ENCODE data around the gene SPI1. TPM values are rescaled to one million over a fixed set of nuclear protein-coding genes. Genes with fewer than 3 reads are reported as not detected.

The SPI1 gene
- total RNA-seq, 1 experiment from 2014 or later, result 0.22 TPM

DNA sequence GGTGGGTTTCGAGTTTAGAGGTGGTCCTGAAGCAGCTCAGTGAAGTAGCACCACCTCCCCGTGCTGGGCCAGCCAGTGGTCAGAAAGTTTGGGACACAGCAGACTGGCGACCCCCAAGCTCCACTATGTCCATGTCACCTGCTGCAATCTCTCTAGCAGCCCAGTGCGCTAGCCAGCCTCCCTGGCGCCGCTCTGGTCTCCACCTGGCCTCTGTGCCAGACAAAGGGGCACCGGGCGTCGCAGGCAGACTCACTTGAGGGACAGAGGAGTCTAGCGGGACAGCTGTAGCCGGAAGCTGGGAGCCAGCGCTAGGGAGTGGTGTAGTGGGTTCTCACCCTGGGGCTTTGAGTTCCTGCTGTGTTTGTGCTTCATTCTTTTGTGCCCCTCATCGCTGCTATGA, 51.3 kb downstream of the SPI1 start:
- no peaks in the 10 kb centered on the region for H3K79me2 ChIP-seq (ENCODE audit: low read length)
- ChIA-PET POLR2A (ENCODE audit: unreplicated experiment) (no interaction called here), CTCF (no interaction called here)
- no TSS peak for BruUV-seq (replicated peaks)
- DNase-seq, result no peak
- no peaks in the 10 kb centered on the region for H4K20me1 ChIP-seq (ENCODE audit: low read length)
- H3K27me3 ChIP-seq (ENCODE audit: low read length), result no peaks in the 10 kb centered on the region
- no peak for TF ChIP-seq EZH2phosphoT487 (IDR thresholded peaks at IDR 0.05; ENCODE audit: borderline replicate concordance, low read length)
- TF ChIP-seq, protein P1, sequence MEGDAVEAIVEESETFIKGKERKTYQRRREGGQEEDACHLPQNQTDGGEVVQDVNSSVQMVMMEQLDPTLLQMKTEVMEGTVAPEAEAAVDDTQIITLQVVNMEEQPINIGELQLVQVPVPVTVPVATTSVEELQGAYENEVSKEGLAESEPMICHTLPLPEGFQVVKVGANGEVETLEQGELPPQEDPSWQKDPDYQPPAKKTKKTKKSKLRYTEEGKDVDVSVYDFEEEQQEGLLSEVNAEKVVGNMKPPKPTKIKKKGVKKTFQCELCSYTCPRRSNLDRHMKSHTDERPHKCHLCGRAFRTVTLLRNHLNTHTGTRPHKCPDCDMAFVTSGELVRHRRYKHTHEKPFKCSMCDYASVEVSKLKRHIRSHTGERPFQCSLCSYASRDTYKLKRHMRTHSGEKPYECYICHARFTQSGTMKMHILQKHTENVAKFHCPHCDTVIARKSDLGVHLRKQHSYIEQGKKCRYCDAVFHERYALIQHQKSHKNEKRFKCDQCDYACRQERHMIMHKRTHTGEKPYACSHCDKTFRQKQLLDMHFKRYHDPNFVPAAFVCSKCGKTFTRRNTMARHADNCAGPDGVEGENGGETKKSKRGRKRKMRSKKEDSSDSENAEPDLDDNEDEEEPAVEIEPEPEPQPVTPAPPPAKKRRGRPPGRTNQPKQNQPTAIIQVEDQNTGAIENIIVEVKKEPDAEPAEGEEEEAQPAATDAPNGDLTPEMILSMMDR (conservative IDR thresholded peaks at IDR 0.05; ENCODE audit: low read depth, low read length), result no peak
- TF ChIP-seq EZH2 (IDR thresholded peaks at IDR 0.05; ENCODE audit: low read length, unreplicated experiment), result no peak
- no peaks in the 10 kb centered on the region for H3K9me3 ChIP-seq (ENCODE audit: low read length)
- H3K4me2 ChIP-seq (ENCODE audit: low read length), result no peak overlapping the region
- H3K4me3 ChIP-seq (ENCODE audit: low read length), result no peak overlapping the region
- H3K9me2 ChIP-seq (replicated peaks; ENCODE audit: low read length), result no peaks in the 10 kb centered on the region
- H3K36me3 ChIP-seq (ENCODE audit: low read depth, low read length), result no peaks in the 10 kb centered on the region; the same call in 1 of the 2 replicates
- no peak for ATAC-seq
- no peak overlapping the region for H3K9ac ChIP-seq (ENCODE audit: low read length)
- no peaks in the 10 kb centered on the region for H3K4me1 ChIP-seq (ENCODE audit: insufficient read depth, low read length)
- H3K27ac ChIP-seq (ENCODE audit: low read length), result no peak overlapping the region
- H3F3A ChIP-seq (ENCODE audit: low read length, unreplicated experiment), result no peaks in the 10 kb centered on the region
- intact Hi-C loops (cut with micrococcal nuclease), result no loop called here
- H2AFZ ChIP-seq (ENCODE audit: low read length), result no peak overlapping the region

DNA sequence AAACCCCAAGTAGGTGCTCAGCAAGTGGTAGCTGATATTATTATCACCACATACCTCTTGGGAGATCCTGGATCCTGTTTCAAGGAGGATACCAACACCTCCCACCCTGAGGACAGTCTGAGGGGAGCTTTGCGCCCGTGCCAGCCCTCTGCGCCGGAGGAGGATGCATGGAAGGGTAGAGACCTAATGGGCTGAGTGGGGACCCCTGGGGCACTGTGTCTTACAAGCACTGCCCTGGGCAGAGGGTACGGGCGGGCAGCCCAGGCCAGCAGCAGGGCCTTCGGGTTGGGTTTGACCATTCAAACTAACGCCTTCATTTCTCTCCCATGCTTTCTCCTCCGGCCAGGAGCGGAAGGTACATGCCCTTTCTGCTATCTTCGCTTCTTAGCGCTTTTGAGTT, 52.1 kb downstream of the SPI1 start:
- no peaks in the 10 kb centered on the region for H3K9me3 ChIP-seq (ENCODE audit: low read length)
- intact Hi-C loops (cut with micrococcal nuclease), result no loop called here
- no peaks in the 10 kb centered on the region for H3K79me2 ChIP-seq (ENCODE audit: low read length)
- ATAC-seq, result no peak
- no peaks in the 10 kb centered on the region for H3K4me1 ChIP-seq (ENCODE audit: insufficient read depth, low read length)
- no peak overlapping the region for H3K4me2 ChIP-seq (ENCODE audit: low read length)
- no peak overlapping the region for H2AFZ ChIP-seq (ENCODE audit: low read length)
- H3K27me3 ChIP-seq (ENCODE audit: low read length), result no peaks in the 10 kb centered on the region
- no peak overlapping the region for H3K9ac ChIP-seq (ENCODE audit: low read length)
- no peak overlapping the region for H3K4me3 ChIP-seq (ENCODE audit: low read length)
- H3F3A ChIP-seq (ENCODE audit: low read length, unreplicated experiment), result no peaks in the 10 kb centered on the region
- POLR2A ChIA-PET (ENCODE audit: unreplicated experiment), result no interaction called here
- CTCF ChIA-PET, result no interaction called here
- BruUV-seq (replicated peaks), result no TSS peak
- no peaks in the 10 kb centered on the region; the same call in 1 of the 2 replicates for H3K36me3 ChIP-seq (ENCODE audit: low read depth, low read length)
- TF ChIP-seq EZH2 (IDR thresholded peaks at IDR 0.05; ENCODE audit: low read length, unreplicated experiment) (no peak), EZH2phosphoT487 (IDR thresholded peaks at IDR 0.05; ENCODE audit: borderline replicate concordance, low read length) (no peak)
- TF ChIP-seq, protein P1 (conservative IDR thresholded peaks at IDR 0.05; ENCODE audit: low read depth, low read length), result no peak
- H3K9me2 ChIP-seq (replicated peaks; ENCODE audit: low read length), result no peaks in the 10 kb centered on the region
- H3K27ac ChIP-seq (ENCODE audit: low read length), result no peak overlapping the region
- no peaks in the 10 kb centered on the region for H4K20me1 ChIP-seq (ENCODE audit: low read length)
- DNase-seq, result no peak

DNA sequence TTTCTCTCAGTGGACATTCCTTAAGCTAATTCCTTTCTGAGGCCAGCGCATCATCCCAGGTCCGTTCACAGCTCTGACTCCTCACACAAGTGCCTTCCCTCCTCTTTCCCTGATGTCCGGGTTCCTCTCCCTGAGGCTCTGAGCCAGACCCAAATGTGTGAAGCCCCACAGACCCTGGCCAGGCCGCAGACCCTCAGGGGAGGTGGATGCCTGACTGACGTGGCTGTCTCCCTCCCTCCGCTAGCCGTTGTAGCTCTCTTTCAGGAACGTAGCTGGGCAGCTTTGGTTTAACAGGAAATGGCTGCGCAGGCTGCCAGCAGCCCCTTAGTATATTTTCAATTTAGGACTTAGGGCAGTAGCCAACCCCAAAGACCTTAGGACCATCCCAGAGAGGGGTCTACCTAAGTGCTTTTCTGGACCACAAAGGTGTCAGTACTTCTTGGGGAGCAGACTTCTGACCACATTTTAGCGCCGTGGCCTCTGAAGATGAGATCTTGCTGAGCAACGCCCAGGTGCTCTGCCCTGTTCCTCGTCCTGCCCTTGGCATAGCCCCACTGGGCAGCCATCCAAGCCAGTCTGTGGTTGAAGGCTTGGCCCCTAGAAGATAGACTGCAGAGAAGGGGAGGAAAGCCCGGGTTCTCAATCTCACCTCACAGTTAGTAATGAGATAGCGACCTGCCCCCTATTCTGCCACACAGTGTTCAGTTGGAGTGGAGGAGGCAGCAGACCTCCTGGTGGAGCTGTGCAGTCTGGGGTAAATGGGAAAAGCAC, 52.9 kb downstream of the SPI1 start:
- H3K4me3 ChIP-seq (ENCODE audit: low read length), result no peak overlapping the region
- no peaks in the 10 kb centered on the region for H3K9me3 ChIP-seq (ENCODE audit: low read length)
- no peak overlapping the region for H2AFZ ChIP-seq (ENCODE audit: low read length)
- no peak for TF ChIP-seq EZH2phosphoT487 (IDR thresholded peaks at IDR 0.05; ENCODE audit: borderline replicate concordance, low read length)
- no peak for TF ChIP-seq EZH2 (IDR thresholded peaks at IDR 0.05; ENCODE audit: low read length, unreplicated experiment)
- TF ChIP-seq, protein P1 (conservative IDR thresholded peaks at IDR 0.05; ENCODE audit: low read depth, low read length), result no peak
- no peak overlapping the region for H3K9ac ChIP-seq (ENCODE audit: low read length)
- H3K27ac ChIP-seq (ENCODE audit: low read length), result no peak overlapping the region
- ChIA-PET CTCF (interaction anchor here (0.7 kb wide), 1 partner anchor 1554 kb away, joined by 5 read pairs; no protein-coding TSS in a partner anchor), POLR2A (ENCODE audit: unreplicated experiment) (no interaction called here)
- H3K4me2 ChIP-seq (ENCODE audit: low read length), result no peak overlapping the region
- ATAC-seq (no peak), DNase-seq (no peak)
- H3K9me2 ChIP-seq (replicated peaks; ENCODE audit: low read length), result no peaks in the 10 kb centered on the region
- no peaks in the 10 kb centered on the region for H3K79me2 ChIP-seq (ENCODE audit: low read length)
- H3K4me1 ChIP-seq (ENCODE audit: insufficient read depth, low read length), result no peaks in the 10 kb centered on the region
- no peaks in the 10 kb centered on the region for H3F3A ChIP-seq (ENCODE audit: low read length, unreplicated experiment)
- intact Hi-C loops (cut with micrococcal nuclease), result no loop called here
- no peaks in the 10 kb centered on the region for H3K27me3 ChIP-seq (ENCODE audit: low read length)
- no peaks in the 10 kb centered on the region for H4K20me1 ChIP-seq (ENCODE audit: low read length)
- no peaks in the 10 kb centered on the region; the same call in 1 of the 2 replicates for H3K36me3 ChIP-seq (ENCODE audit: low read depth, low read length)
- BruUV-seq (replicated peaks), result no TSS peak

Measured in PC-3 (cell line).